AG08396 (cell line): ENCODE data around the gene TMEM106C.

Experiments
- DNase-seq: peaks from one replicate; pipeline ENCODE4 v3.0.0; 2012; ENCODE audit warnings: low spot score, mixed read lengths

Gene TMEM106C

DNA sequence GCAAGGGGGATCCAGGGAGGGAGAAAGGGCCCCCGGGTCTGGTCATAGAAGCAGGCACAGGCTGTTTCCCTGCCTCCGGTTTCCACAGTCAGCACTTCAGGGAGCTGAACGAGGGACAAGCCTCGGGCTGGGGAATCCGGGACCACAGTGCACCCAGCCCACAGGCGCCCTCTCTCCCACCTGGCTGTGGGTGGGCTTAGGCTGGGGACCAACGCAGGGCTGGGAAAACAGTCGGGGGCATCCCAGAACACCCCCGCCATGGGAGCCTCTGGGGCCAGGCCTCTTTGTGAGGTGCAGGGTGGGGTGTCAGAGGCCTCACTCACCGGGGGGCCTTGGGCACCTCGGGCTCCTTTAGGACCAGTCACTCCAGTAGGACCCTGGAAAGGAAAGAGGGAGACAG, 16.3 kb downstream of the TMEM106C start:
- DNase-seq = no peak

DNA sequence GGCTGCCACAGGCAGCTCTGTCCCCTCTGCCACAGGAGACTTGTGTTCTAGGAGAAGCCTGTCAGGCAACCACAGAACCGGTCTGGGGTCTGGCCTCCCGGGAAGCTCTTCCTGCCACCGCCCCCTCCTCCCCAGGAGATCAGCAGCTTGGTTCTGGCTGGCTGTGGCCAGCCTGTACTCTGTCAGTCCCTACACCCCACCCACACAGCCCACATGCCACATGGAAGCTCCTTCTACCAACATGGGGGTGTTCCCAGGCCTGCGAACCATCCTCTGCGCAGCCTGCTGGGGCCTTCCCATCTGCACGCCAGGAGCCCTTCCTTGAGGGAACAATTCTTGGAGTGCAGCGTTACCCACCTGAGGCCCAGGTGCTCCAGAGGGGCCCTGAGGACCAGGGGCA, 16.8 kb downstream of the TMEM106C start:
- no peak for DNase-seq

DNA sequence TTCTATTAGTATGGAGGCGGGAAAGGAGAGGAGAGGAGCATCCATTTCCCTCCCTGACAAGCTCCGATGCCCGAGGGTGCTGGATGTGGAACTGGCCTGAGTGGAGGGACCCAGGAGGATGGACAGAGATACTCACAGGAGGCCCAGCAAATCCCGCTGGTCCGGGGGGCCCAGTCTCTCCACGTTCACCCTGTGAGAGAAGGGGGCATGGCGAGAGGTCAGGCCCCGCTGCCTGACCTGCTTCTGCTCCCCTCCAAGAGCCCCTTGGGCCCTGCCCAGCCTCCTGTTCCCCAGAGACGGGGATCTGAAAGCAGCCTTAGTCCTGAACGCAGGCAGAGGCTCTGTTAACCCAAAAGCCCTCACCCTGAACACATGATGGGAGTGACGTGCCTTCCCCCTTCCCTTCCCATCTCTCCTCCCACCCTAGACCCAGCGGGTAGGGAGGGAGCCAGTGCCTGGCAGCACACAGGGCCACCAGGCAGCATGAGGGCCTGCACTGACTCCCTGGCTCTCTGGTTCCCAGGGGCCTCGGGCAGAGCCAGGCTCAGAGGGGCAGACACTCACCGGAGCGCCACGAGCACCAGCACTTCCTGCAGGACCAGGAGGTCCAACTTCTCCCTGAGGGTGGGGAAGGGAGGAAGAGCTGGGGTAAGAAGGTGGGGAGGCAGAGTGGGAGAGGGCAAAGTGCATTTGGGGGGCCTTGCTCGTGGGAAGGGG, 17.5 kb downstream of the TMEM106C start:
- DNase-seq = no peak

DNA sequence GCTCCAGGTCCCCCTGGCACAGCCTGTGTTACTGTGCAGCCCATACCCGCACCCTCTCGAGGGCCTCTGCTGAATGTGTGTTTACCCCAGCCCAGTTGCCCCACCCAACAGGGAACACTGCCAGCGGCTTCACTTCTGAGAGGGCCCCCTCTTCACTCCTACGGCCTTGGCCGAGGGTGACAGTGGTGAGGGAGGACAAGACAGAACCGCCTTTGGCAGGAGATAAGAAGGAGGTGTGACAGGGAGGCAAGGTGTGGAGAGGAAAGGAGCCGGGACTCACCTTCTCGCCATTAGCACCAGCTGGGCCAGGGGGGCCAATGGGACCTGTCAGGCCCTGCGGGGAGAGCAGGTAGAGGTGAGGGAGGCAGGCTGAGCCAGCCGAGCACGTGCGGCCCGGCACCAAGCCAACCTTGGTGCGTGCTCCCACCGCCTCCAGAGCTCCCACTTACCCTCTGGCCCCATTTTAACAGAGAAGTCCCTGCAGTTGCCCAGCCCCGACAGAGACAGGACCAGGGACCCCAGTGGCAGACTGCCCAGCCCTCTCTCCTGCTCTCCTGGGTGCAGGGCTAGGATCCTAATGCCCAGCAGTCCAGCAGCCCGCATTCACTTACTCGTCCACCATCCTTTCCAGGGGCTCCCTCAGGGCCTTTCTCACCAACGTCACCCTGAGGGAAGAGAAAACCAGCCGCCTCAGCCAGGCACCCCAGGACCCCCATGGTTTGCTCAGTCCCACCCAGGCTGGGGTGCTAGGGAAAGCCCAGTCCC, 18.3 kb downstream of the TMEM106C start:
- no peak for DNase-seq

DNA sequence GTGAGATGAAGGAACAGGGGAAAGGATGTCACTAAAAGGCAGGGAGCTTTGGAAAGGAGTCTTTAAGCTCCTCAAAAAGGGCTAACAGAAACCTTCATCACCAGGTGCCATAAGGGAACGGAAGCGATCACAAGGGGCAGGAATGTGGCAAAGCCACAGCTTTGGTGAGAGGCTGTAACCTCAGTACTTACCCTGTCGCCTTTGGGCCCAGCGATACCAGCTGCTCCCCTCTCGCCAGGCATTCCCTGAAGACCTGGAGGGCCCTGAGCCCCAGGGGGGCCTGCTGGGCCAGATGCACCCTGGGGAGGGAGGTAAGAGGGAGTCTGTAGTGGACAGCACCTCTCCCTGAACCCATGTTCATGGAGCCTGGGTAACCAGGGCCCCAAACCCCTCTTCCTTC, 18.9 kb downstream of the TMEM106C start:
- no peak for DNase-seq

DNA sequence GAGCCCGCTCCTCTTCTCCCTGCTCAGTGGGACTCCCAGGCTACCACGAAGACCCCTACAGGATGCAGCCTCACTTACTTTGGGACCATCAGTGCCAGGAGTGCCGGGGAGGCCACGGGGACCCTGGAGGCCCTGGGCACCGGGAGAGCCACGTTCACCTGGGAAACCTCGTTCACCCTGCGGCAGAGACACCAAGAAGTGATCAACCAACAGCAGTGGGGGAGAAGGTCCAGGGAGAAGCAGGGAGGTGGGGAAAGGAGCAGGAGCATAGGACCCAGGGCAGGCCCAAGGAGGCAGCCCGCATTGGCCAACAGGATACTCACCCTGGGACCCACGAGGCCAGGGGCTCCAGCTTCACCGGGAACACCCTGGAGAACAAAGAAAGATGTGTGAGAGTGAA, 19.4 kb downstream of the TMEM106C start:
- DNase-seq = no peak

DNA sequence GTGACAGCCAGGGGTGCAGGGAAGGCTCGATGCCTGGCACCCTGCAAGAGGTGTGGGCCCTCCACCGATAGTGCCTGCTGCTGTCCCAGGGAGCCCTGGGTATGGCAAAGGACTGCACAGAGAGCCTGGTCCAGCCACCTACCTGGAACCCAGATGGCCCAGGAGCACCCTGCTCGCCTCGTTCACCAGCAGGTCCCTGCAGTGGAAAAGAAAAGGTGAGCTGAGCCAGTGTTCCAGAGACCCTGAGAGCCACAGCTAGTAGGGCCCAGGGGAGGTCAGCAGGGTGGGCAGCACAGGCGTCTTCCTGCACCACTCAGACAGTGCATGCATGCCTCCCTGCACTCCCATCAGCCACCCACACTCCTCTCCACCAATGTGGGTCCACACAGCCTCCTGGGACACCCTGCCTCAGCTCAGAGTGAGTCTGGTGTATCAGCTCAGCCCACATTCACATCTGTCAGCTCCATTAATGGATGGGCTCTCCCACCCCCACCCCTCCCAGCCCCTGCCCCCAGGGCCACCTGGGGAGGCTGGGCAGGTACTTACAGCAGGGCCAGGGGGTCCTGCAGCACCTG, 20.2 kb downstream of the TMEM106C start:
- no peak for DNase-seq

DNA sequence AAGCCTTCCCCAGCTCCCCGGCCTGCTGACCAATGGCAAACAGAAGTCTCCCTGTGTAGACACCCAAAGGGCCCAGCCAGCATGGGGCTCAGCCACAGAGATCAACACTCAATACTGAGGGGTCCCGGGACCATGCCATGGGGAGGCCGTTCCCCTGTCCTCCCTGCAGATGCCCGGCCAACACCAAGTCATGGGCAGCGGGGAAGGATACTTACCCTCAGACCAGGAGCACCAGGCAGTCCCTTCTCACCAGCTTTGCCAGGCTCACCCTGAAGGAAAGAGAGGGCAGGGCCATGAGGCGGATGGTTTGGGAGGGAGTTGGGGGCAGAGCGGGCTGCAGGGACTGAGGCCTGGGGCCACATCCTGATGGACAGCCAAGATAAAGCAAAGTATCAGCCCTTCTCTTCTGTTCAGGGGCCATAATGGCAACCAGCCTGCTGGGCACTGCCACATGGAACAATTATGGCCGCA, 21.0 kb downstream of the TMEM106C start:
- DNase-seq = no peak

DNA sequence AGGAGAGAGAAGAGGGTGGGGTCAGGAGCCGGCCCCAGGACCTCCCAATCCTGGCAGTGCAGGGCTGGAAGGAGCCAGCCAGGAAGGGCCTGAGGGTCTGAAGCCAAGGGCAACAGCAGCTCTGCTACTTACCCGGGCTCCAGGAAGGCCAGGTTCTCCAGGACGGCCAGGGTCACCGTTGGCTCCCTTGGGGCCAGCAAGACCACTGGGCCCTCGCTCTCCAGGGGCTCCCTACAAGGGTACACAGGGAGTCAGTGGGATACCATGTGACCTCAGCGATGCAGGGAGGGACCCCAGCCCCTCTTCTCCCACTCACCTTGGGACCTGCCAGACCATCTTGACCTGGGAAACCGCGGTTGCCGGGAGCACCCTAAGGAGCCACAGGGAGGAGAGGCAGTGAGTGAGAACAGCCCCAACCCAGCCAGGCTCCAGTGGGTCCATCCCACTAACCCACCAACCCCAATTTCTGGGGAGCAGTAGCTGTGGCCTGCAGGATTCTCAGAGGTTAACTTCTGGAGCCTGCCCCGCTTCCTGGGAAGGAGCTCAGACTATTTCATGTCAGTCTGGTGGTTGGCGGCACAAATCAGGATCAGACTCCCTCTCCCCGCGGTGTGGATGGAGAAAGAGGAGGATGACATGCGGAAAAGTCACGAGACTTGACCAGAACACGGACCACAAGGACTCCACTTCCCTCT, 22.3 kb downstream of the TMEM106C start:
- DNase-seq = no peak

DNA sequence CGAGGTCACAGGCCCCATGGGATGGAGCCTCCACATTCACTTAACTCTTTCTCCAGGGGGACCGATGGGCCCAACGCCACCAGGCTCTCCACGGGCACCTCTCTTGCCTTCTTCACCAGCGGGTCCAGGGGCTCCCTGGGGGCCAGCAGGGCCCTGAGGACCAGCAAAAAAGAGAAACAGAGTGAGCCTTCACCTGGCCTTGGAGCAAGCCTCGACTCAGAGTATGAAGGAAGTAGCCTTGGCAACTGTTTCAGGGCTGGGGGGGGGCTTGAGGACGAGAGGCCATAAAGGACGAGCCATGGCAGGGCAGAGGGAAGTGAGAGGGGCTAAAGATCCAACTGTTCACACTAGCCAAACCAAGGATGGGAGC, 22.9 kb downstream of the TMEM106C start:
- DNase-seq = no peak

DNA sequence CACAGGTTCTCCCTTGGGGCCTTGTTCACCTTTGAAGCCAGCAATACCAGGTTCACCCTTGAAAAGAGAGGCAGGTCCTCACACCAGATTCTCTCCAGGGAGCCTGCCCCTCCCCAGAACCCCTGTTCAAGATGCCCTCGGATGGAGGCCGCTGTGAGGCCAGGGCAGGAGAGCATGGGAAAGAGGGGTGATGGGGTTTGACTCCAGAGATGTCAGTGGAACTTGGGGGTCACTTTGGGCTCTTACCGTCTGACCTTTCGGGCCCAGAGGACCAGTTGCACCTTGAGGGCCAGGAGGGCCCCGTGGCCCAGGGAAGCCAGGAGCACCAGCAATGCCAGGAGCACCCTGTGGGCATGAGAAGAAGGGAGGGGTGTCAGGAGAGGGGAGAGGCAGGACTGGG, 23.4 kb downstream of the TMEM106C start:
- no peak for DNase-seq

DNA sequence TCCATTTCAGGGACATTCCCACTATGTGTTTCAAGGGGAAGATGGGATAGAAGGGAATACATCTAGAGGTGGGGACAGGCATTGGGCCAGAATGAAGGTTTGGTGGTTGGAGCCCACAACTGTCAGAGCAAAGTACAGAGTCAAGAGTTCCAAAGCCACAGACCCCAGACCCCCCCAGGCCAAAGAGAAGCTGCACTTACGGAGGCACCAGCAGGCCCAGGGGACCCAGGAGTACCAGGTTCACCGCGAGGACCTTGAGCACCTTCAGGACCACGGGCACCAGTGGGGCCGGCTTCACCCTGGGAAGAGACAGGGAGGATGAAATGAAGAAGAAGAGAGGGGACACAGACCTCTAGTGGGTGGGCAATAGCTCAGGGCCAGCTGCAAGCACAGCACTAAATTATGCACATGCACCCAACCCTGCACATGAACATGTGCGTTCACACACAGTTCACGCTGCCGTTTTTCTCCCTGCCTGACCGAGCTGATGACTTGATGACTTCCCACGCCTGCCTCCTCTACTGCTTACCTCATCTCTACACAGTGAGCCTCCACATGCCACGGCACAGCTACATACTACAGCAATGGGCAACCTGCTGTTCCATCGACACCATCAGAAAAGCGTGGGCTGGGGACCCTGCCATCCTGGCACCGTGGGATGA, 24.1 kb downstream of the TMEM106C start:
- peak; percentile 38 for DNase-seq

DNA sequence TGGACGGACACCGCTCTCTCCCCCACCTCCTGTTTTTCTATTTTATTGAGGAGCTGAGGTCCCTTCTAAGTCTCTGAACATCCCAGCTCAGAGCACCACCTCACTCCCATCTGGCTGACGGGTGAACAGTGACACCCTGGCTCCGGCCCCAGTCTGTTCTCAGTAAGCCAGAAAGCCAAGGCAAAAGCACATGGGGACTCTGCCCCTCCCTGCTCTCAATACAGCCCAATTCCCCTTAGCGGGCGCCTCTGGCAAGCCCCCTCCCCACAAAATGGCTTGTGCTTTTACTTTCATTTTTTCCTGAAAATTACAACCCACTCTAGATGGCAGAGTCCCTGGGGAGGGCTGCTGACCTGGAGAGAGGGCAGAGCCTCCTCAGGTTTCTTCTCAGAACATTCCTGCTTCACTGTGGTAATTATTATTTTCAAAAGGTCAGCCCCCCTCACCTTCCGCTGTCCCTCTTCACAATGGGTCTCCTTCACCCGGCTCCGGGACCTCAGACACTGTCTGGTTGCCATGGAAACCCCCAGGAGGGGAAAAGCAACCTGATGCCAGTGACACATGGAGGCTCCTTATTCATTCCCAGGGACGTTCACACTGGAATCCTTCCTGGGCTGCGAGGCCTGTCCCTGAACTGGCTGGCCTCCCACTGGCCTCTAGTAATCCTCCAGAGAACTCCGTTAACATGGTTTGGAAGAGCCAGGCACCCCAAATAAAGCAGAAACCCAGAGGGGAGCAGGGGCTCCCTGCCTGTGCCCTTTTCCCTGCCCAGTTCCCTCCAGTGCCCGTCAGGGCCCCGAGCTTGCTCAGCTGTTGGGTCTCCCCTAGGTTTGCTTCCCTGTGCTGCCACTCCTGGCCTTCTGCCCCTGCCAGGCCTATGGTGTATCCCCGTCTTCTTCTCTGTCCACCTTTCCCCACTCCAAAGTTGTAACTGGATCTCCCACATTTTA, 25.0 kb downstream of the TMEM106C start:
- peak; percentile 34 for DNase-seq

DNA sequence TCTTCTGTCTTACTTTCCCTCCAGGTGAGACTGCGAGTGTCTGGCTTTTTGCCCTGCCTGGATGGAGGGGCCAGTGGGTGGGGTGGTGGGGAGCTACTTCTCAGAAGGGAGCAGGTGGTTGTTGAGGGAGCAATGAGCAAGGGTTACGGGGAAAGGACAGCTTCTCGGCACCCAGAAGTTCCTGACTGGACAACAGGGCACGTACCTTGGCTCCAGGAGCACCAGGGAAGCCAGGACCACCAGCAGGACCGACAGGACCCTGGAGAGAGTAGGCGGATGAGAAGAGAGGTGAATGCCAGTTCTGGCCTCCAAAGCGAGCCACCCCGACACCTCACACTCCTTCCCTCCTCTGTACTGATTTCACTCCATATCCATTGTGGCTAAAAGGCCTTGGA, 25.6 kb downstream of the TMEM106C start:
- no peak for DNase-seq

DNA sequence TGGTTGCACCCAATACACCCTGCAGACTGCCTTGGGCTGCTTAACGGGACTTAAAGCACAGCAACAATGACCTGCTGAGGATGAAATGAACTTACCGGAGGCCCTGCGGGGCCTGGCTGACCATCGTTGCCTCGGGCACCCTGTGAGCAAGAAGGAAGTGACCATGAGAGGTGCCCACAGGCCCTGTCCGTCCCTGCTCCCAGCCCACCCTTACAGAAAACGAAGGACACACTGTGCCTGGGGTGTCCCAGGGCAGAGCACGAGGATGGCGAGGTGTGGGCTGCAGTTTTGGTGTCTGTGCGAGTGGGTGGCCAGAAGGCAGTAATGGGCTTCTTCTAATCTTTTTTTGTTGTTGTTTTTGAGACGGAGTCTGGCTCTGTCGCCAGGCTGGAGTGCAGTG, 26.3 kb downstream of the TMEM106C start:
- no peak for DNase-seq

DNA sequence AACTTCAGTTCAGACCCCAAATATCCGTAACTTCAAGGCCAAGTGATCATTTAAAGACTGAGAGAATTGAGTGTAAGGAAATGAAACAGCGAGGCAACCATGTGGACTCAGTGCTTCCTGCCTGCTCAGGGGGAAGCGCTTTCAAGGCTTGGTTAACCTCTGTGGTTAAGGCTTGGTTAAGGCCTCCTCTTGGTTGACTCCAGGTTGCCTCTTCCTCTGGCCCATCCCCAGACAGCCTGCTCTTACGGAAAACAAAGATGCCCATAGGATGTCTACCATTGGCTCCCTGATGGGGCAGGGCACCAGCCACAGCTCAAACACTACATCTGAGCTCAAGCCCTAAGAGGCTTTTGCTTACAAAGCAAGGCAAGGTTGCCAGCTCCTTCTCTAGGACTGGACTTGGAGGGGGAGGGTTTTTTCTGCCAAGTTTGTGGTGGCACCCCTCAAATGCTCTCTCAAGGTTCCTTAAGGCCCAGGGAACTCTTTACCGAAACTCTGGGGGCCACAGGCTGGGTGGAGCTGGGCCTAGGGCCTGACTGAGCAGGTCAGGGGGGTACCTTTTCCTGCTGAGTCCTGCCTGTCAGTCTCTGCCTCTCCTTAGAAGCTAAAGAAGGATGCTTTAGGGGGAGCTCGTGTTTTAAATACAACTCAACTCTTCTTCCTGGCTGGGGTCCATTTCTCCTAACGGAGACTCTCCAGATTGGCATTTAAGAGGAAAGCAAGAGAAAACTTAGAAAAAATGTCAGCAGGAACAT, 27.1 kb downstream of the TMEM106C start:
- no peak for DNase-seq

DNA sequence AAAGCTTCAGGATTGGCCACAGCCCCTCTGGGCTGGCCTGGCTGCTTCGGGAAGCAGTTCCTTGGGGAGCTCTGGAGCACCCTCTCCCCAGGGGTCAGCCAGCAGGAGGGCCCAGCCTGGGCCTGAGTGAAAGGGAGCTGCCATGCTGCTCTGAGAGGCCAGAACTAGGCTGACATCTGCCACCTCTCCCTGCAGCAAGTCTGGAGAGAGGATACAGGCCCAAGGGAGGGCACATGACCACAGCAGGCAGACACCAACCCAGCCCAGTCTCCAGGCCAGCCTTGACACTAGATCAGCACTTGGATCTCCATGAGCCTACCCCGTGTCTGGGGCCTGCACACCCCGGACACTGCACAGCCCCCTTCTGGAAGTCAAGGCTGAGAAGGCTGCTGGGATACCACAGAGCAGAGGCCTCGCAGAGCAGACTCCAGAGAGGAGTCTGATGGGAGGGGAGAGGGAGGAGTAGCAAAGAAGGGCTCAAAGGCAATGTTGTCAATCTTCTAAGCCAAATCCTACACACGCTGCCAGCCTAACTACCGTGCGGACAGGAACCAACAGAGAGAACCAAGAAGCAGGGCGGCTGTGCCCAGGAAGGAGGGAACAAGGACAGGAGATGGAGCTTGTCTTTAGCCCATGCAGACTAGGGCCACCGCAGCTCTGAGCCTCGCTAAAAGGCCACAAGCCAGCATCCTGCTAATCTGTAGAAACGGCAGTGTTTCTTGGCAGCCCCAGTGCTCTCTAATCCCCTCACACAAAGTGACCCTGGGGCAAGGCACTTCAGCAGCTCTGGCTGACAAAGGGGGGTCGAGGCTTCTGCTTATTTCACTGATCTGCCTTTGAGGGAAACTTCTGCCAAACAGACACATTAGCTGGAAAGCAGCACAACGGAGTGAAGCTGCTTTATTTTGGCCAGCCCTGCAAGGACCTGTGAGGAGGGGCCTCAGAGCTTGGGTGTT, 28.0 kb downstream of the TMEM106C start:
- no peak for DNase-seq

DNA sequence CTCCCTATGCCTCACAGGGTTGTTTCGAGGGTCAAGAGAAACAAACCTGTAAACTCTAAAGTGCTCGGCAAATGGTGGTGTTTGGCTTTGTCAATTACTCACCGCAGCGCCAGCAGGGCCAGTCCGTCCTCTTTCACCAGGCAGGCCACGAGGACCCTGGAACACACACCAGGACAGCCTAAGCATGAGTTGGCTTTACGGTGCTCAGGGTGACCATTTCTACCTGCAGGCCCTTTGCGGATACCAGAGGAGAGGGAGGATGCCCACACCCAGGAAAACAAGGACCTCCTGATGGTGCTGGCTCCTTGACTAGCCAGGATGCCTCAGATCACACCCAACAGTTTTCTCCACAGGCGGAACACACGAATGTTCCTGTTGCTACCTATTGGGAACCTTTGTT, 29.4 kb downstream of the TMEM106C start:
- DNase-seq = no peak

DNA sequence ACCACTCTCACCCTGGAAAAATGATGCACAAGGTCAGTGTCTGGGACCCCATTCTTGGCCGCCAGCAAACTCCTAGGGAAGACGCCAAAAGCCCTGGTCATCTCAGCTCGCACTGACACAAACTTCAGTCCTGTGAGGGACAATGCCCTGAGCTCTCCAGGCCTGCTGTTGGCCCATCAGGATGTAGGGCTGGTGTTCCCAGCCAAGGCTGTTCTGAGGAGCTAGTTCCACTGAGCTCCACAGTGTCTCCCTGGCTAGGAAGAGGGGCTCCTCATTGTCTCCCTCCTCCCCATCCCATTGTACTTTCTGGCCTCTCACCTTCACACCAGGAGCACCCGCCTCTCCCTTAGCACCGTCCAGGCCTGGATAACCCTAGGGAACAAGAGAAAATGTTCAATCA, 30.1 kb downstream of the TMEM106C start:
- DNase-seq = no peak
